Mammary epithelial cell (primary cell): ENCODE results near the gene AGAP1.

Source experiments
- EZH2 ChIP-seq: IDR thresholded peaks from 2 replicates; pipeline ENCODE4 v1.6.1; 2012; ENCODE audit warnings: low read length, inconsistent platforms, borderline replicate concordance
- TF ChIP-seq, protein P1 (sequence below), 2 donors: IDR thresholded peaks in 1 of 2; conservative IDR thresholded peaks in 1 of 2; 2 replicates each; pipeline ENCODE4 v1.5.1; 2011 to 2012; ENCODE audit warnings: inconsistent platforms in 2 of 2, low read length in 2 of 2, mild to moderate bottlenecking in 2 of 2, control low read depth in 1 of 2, low read depth in 1 of 2; ENCODE audit not compliant: insufficient read depth in 1 of 2; ENCODE audit errors: extremely low read depth in 1 of 2

DNA sequence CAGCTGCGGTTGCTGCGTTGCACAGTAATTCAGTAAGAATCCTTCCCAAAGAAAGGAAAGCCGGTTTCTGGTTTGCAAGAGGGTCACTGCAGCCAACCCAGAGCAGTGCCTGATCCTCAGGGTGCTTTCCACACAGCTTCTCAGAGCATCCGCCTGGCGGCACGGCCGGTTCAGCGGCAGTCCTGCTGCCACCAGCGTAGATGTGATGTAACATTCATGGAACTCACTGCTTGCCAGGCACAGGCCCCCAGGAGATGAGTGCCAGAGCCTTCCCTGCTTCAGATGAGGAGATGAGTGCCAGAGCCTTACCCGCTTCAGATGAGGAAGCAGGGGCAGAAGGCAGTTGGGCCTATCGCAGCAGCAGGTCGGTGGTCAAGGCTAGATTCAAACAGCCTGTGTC, 444.1 kb downstream of the AGAP1 start:
- TF ChIP-seq, protein P1, sequence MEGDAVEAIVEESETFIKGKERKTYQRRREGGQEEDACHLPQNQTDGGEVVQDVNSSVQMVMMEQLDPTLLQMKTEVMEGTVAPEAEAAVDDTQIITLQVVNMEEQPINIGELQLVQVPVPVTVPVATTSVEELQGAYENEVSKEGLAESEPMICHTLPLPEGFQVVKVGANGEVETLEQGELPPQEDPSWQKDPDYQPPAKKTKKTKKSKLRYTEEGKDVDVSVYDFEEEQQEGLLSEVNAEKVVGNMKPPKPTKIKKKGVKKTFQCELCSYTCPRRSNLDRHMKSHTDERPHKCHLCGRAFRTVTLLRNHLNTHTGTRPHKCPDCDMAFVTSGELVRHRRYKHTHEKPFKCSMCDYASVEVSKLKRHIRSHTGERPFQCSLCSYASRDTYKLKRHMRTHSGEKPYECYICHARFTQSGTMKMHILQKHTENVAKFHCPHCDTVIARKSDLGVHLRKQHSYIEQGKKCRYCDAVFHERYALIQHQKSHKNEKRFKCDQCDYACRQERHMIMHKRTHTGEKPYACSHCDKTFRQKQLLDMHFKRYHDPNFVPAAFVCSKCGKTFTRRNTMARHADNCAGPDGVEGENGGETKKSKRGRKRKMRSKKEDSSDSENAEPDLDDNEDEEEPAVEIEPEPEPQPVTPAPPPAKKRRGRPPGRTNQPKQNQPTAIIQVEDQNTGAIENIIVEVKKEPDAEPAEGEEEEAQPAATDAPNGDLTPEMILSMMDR (conservative IDR thresholded peaks at IDR 0.05 in 1 of 2, IDR thresholded peaks at IDR 0.05 in 1 of 2; ENCODE audit: extremely low read depth in 1 of 2, insufficient read depth in 1 of 2, low read depth in 1 of 2, low read length in 2 of 2): no peak
- TF ChIP-seq EZH2: no peak
